Eye (tissue), 1 donor: Measurements from ENCODE around the gene ALK.

Experiments
- DNase-seq: peaks from one replicate; pipeline ENCODE4 v3.0.0-alpha.2; 2015

The ALK gene

DNA sequence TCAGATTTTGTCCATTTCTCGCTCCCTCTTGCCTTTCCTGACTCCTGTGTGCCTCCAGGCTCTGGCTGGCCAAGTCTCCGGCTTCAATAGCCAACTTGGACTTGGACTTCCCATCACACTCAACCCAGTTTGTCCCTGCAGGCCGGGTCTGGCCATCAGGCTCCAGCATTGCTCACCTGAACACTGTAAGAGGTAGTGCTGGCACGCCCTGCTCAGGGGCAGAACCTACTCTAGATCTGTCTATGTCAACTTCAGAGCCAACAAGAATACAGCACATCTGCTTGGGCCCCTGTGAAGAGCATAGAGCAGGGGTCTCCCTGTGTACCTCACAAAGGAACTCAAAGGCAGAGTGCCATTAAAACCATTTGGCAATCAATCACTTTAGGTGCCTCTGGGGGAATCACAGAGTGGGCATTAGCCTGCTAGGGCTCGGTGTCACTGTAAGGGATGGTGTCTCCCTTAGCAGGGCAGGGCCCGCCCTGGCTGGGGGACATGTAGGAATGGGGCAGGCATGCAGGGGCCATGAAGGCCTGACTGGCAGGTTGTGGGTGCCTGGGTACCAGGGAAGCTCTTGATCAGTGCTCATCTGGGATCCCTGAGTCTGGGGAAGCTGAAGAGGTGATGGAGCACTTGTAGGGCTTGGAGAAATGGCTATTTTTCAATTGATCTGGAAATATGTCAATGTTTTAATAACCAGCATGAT lies 480.3 kb downstream of the ALK start:
- DNase-seq, result no peak

DNA sequence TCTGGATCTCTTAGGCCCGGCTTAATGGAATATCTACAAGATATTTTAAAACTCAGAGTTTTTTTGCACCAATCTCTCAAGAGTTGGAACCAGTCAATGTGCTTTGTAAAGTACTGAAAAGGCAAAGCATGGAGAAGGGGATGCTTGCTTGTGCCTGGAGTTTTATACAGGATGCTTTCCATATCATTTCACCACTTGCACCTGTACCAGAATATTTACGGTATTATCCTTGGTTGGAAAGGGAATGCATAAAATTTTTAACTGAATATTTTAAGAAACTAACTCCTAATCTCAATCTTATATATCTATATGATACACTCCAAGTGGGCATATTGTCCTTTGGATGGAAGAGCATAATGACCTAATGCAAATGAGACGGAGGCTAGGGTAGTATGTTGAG lies 487.5 kb downstream of the ALK start:
- no peak for DNase-seq

DNA sequence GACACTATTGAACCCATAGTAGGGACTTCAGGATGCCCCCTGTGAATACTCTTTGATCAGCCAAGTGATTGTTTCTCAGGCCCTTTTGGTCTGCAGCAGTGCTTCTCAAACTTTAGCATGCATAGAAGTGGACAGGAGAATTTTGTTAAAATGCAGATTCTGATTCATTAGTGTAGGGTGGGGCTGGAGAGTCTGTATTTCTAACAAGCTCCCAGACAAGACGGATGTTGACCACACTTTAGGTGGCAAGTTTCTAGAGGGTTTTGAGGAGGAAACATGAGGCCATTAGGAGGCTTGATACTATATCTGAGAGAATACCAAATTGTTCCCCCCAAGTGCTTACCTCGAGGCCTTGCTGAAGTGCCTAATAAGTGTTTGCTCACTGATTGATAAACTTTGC lies 488.3 kb downstream of the ALK start:
- no peak for DNase-seq

DNA sequence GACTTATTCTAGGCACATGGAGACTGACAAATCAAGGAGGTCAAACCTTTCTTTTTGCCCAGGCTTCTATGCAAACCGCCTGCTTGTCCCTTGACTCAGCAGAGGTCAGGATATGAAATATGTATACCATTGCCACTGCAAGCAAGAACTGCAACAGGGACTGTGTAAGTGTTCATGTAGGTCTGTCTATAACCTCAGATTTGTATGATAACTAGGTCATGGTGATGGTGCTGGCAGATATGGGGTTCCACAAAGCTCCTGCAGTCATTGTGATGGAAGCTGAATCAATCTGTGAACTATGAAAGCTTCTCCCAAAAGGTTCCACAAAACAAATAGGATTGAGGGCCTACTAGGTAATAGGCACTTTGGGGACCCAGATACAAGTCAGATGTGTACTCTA lies 489.9 kb downstream of the ALK start:
- no peak for DNase-seq

DNA sequence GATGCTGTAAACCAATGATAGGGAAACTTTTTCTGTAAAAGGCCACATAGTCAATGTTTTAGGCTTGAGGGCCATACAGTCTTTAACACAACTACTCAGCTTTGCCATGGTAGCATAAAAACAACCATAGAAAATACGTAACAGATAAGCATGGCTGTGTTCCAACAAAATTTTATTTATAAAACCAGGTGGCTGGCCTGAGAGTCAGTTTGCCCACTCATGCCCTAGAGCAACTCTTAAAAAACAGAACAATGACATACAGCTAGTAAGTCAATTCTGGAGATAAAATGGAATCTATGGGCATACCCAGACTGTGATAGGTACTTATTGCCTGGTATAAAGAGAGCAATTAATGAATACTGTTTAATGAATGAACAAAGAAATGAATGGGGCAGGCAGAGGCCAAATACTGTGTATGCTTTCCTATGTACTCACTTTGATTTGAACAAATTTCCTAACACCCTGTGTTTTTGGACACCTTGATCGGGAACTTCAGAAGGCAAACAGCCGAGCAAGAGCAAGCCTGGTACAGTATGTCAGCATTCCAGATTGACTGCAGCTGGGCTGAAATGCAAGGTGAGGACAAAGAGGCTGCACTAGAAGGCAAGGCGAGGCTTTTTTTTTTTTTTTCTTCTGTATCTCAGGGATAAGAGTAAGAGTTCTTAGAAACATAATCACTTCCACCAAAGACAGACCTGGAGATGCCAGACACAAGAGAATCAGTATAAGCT lies 490.8 kb downstream of the ALK start:
- DNase-seq, result no peak

DNA sequence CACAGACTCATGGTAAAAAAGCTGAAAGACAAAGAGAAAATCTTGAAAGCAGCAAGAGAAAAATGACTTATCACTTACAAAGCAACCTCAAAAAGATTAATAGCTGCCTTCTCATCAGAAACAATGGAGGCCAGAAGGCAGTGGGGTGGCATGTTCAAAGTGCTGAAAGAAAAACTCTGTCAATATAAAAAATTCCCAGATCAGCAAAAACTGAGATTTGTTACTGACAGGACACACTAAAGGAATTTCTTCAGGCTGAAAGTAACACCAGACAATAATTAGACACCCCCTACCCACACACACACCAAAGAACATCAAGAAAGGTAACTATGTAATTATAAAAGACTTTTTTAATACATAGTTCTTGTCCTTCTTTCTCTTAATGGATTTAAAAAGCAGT lies 495.0 kb downstream of the ALK start:
- DNase-seq, result no peak

DNA sequence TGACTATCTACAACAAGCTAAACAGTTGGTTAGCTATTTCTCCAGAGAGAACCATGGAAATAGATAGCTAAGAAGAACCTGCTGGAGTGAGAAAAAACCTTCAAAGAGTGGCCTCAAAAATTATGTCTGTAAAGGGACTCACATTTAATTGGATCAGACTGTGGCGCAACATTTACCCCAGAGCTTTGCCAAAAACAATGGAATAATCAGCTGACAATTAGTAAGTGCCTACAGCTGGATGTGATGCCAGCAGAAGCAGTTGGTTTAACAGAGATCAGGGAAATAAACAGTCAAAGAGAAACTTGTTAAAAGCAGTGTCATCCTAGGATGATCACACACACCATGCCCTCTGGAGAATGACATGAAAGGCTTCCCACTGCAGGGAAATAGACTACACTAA lies 495.5 kb downstream of the ALK start:
- no peak for DNase-seq

DNA sequence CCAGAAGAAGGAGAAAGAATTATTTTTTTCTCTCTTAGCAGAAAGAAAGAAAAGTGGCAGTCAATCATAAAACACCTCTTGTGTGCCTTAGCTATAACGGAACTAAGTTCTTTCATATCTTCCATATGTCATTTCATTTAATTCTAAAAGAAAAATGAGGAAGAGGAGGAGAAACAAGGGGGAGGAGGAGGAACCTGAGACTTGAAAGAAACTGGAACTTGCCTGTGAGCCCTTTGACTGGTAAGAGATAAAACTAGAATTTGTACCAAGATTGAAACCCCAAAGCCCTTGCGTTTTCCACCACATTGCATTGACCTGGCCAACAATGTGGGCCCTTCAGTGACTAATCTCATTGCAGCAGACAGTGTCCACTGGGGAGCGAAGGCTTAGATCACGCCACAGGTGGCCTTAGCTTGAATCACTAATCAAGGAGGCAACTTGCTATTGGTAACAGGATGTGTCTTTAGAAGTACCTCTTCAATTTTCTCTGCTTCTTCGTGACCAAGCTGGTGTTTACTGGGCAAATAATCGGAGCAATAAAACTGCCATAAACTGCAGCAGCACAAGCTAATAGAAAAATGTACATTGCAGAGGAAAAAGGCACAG lies 498.2 kb downstream of the ALK start:
- no peak for DNase-seq

DNA sequence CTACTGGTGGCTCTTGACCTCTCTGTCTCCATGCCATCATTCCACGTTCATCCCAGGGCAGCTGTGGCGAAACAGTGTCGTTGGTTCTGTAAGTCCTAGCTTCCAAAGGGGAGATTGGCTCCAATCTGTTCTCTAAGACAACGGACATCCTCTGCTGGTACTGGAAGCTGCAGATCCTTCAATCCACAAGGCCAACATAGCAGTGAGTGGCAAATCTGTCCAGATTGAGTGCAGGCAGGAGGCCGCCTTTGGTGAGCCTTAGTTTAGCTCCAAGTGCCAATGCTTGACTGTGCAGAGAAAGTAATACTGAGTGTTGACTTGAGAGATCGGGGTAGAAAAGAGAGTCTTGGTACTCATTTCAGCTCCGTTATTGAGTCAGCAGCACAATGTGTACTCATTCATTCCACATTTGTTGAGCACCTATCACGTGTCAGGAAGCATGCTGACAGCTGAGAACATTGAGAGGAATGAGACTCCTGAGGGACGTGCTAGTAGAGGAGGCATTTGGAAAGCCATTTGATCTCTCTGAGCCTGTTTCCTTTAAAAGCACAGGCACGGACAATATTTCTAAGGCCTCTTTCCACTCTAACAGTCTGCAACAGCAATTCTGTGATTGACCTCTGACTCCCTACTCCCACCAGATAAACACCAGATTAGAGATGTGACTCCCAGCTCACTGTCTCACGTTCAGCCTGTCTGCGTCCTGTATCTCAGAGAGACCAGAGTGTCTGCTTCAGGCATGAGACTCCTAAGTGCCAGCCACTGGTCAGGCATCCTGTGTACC lies 500.2 kb downstream of the ALK start:
- peak; percentile 63 for DNase-seq

DNA sequence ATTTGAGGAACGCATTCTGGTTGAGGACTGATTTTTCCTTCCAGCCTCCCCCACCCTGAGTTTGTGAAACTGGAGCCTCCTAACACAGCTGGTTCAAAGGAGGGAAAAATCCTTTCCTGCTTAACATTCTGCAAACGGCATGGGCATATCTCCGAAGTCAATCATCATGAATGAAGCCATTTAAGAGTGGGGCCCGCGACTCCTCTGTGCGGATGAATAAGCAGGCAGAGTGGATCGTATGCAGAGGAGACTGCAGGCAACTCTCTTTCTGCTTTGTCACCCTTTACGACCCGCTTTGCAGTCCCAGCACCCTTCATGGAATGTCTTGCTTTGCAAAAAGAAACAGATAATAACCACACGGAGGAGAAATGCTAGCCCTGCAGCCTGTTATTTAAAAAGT lies 500.9 kb downstream of the ALK start:
- DNase-seq, result peak; percentile 54

DNA sequence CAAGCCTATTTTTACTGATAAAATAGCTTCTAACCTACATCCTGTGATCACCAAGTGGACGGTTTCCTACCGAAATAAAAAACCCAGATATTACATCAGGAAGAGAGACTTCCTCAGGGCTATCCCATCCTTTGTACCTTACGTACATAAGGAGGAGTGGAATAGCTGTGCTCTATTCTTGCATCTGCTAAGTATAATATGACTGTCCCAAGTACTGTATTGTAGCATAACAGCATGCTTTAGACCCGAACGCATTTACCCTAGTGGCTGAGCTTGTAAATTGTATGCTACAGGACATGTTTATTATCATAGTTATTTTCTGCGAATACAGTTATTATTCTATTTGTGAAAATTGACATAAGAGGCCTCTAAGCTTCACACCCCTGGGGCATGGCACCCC lies 503.8 kb downstream of the ALK start:
- DNase-seq, result no peak

DNA sequence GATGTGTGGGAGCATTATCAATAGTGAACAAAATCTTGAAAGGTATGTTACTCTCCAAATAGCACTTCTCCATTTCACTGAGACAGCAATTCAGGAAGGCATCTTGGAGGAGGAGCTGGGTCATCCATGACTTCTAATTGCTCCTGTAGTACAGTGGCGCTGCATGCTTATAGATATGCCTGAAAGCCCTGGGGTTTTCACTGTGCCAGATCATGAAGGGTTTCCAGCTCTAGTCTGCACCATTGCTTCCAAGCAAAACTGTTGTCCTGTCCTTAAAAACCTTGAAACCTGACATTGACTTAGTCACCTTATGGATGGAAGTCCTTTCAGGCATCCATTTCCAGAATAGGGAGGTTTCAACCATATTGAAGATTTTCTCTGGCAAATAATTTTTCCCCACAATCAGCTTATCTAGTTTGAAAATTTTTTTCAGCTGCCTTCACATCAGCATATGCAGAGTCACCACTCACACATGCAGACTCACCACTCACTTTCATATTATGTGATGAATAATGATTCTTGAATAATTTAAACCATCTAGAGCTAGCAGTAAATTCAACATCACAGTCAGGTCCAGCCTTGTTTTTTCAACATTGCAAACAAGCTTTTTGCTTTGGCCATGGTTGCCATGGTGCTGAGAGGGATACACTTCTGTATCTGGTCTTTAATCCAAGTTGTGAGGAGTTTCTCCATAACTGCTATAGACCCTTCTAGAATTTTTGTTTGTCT lies 509.0 kb downstream of the ALK start:
- no peak for DNase-seq

DNA sequence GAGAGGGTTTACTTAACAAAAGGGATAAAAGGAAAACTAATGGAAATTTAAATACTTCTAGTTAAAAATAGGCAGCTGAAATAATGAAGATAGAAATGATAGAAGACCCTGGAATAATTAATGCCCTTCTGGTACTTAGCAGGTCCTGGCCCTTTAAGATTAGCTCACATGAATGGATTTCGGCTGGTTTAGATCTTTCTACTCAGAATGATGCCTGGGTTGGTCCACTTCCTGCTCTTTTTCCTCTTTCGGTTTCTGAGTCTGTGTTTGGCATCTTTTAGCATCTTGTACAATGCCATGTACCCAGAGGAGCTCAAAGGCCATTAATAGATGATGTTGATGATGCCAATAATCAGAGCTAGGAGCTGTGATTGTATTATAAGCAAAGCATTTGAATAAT lies 515.7 kb downstream of the ALK start:
- peak; percentile 46 for DNase-seq

DNA sequence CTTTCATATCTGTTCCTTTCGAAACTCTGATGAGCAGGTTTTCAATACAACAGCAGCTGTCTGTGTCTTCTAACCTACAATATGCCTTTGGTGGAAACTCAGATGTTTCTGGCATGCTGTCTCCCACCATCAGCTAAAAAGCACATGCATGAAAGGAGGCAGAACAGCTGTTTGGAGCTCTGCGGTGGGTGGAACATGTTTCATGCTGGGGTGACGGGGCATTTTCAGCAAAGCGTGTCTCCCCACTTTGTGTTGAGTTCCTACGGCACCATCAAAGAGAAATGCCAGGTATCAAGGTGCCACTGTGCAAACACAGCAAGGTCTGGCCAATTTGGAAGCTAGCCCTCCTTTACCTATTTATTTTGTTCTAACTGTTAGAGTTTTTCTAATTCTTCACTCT lies 516.1 kb downstream of the ALK start:
- peak; percentile 83 for DNase-seq

DNA sequence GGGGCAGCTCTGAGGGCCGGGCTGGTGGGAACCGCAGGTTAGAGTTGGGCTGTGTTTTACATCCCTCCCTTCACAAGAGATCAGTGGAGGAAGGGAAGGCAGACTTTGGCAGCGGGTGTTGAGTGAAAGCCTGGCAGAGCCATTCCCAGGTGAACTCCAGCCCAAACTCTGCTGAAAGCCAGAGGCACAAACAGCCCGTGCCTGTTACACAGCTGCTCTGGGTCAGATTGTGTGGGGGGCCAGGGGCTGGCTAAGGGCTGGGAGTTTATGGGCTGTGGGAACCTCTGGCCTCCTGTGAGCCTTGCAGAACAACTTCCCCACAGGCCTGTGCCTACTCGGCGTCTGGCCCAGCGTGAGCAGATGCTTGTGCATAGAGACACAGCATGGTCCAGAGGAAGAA lies 519.4 kb downstream of the ALK start:
- DNase-seq, result no peak

DNA sequence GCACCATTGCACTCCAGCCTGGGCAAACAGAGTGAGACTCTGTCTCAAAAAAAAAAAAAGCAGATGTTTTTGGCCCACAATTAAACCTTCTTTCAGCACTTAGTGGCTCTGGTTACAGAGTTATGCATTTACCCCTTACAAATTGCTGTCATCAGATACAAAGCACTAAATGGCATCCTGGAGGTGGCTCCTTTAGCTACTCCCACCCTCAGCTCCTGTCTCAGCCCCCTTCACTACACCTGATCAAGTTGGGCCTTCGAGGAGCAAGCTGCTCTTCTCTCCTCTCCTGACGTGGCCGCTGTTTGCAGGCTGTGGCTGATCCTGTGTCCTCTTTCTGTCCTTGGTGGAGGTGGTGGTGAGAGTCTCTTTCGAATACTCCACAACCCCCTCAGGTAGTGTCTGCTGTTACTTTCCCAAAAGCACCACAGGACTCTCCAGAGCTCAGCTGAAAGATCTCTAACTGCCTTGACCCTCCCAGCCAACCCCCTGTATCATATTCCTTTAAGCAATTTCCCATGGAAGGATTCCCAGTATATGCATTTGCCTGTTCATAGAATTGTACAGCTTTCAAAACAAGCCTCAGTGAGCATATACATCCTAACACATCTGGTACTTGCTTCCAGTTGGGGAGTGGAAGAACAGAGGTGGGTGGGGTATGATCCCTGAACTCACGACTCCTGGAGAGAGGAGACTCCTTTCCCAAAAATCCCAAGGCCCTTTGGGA lies 520.3 kb downstream of the ALK start:
- DNase-seq, result no peak

DNA sequence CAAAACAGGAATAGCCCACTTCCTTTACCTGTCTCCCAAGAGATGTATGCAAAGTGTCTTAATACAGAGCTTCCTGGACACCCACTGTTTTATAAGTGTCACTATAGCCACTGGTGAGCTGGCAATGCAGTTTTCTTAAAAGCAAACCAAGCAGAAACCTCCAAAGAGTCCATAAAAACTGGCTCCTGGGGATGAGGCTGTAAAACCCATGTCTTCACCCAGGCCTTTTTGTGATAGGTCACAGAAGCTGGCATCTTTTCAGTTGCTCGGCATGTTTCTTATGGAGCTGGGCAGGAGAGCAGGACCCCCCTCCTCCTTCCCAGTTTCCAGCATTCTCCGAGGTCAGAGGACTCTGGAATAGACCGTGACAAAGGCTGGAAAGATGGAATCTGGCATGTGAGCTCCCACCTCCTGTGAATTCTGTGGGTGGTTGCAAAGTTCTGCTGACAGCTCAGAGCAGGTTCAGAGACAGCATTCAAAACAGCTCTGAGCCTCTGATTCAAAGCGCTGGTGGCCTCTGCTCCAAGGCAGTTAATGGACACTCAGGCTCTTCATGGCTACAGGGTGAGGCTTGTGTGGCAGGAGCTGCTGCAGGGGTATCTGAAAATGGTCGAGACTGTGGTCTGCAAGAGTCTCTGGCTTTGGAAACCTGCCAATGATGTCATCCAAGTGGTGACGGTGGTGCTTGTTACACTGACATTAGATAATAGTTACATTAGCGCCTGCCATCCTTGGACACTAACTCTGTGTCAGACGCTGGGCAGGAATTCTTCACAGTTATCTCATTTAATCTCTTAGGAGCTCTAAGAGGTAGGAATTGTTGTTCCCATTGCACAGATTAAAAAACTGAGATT lies 522.8 kb downstream of the ALK start:
- peak; percentile 49 for DNase-seq

DNA sequence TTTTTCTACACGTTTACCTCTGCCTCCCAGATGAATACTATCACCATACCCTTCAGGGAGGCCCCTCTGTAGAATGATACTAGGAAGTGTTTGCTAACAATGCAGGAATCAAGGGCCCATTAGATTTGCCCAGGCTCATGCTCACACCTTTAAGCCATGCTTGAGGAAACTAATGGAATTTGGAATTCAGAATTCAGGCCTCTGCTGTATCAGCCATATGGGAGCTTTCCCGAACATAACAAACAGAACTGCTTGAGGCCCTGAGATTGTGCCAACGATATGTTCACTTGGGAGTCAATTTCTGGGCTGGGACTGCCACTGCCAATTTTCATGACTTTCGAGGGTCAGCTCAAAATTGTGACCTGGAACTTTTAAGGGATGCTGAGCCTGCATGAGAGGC lies 523.7 kb downstream of the ALK start:
- DNase-seq, result peak; percentile 56

DNA sequence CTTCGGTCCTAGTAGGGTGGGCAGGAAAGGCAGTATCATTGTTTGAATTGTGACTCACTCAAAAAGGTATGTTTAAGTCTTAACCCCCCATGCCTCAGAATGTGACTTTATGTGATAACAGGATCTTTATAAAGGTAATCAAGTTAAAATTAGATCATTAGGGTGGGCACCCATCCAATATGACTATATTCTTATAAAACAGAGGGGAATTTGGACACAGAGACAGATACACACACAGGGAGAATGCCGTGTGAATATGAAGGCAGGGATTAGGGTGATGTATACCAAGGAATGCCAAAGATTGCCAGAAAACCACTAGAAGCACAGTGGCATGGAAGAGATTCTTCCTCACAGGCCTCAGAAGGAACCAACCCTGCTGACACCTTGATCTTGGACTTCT lies 524.3 kb downstream of the ALK start:
- DNase-seq, result no peak

DNA sequence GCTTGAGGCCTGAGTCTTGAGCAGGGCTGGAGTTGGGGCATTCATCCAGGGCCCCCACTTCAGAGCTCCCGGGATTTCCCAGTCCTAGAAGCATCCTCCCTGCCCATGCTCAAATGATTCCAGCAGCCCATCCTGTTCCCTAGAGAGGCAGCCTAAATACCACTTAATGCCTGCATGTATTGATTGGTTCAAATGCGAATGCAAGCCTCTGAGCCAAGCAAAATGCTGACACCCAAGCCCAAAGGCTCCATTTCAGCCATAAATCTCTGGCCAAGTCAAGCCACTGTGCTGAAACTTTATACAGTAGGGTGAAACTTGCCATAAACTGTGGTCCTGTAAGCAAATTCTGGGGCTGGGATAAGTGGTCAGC lies 526.4 kb downstream of the ALK start:
- peak; percentile 65 for DNase-seq

DNA sequence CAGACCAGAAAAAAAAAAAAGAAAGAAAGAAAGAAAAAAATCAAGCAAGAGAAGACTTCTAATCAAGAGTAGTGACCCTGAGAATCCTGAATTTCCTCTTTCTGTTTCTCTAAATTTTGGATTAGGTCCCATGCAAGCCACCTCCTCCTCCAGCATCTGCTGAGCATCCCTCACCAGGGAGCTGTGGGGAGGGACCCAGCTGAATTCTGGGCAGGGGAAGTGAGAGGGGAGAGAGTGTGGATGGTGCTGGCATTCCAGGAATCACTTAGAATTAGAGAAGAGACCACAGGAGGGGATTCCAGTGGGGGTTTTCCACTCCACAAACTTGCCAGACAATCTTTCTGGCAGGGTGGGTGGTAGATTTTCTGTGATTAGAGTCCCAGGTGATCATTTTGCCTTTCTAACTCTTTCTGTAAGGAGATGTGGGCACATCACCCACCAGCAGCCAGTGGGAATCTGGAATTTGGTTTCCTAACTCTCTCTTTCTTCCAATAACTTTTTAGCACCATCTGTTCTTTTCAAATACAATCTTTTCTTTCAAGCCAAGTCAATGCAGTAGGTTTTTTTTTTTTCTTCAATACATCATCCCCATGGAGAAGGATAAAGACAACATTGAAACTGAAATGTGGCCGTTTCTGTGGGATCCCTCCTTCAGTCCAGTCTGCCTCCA lies 526.9 kb downstream of the ALK start:
- no peak for DNase-seq
